Coronary artery (tissue), 2 donors: Measurements from ENCODE around the gene ABCC9.
"Not testable (repeated sequence)": the region's sequence is repeated elsewhere in the genome, so short reads cannot be mapped to it uniquely, and the experiment has no call there.

Source experiments
- DNase-seq: peaks from one replicate; pipeline ENCODE4 v3.0.0-alpha.2; 2017; ENCODE audit warnings: low spot score
- H3K27ac ChIP-seq, 2 donors: fragments of 200-600 bp; sonication (generic); one replicate each; pipeline ENCODE4 v1.5.1; 2016 to 2019
- H3K4me3 ChIP-seq: fragments of 200-600 bp; sonication (generic); 2 replicates; pipeline ENCODE4 v1.5.1; 2016; ENCODE audit warnings: mild to moderate bottlenecking, moderate library complexity
- CTCF ChIP-seq: fragments of 200-600 bp; sonication (generic); IDR thresholded peaks from one replicate; pipeline ENCODE4 v1.5.1; 2019; ENCODE audit warnings: antibody characterized with exemption

The ABCC9 gene

GRCh38 chr12:21813751-21814150, 127.5 kb downstream of the ABCC9 start:
- H3K27ac ChIP-seq, result no peak overlapping the region
- no peak for DNase-seq
- TF ChIP-seq CTCF, result no peak
- H3K4me3 ChIP-seq, result no peak overlapping the region

GRCh38 chr12:21813125-21813524, 128.1 kb downstream of the ABCC9 start:
- TF ChIP-seq CTCF, result no peak
- DNase-seq, result no peak
- Histone ChIP-seq H3K4me3 (no peak overlapping the region), H3K27ac (no peak overlapping the region)

GRCh38 chr12:21812340-21812739, 128.9 kb downstream of the ABCC9 start:
- DNase-seq, result not testable (repeated sequence)

GRCh38 chr12:21809100-21809499, 132.1 kb downstream of the ABCC9 start:
- H3K4me3 ChIP-seq, result no peak overlapping the region
- TF ChIP-seq CTCF, result no peak
- H3K27ac ChIP-seq, result no peak overlapping the region
- DNase-seq, result no peak

More at GRCh38 chr12:21812340-21812739, 128.9 kb downstream of the ABCC9 start:
- not testable (repeated sequence) for H3K27ac ChIP-seq, H3K4me3 ChIP-seq

GRCh38 chr12:21806255-21806654, 135.0 kb downstream of the ABCC9 start:
- DNase-seq, result no peak
- no peak for TF ChIP-seq CTCF
- Histone ChIP-seq H3K27ac (no peak overlapping the region), H3K4me3 (no peak overlapping the region)

- Histone ChIP-seq H3K4me3 (no peak overlapping the region), H3K27ac (no peak overlapping the region)
- TF ChIP-seq CTCF, result no peak
- no peak for DNase-seq
Observed at GRCh38 chr12:21801522-21802288, 139.5 kb downstream of the ABCC9 start.

GRCh38 chr12:21800011-21800410, 141.2 kb downstream of the ABCC9 start:
- no peak for TF ChIP-seq CTCF
- Histone ChIP-seq H3K27ac (no peak overlapping the region), H3K4me3 (no peak overlapping the region)
- no peak for DNase-seq
